Measurements from ENCODE around the gene RGS8.

The RGS8 gene

DNA sequence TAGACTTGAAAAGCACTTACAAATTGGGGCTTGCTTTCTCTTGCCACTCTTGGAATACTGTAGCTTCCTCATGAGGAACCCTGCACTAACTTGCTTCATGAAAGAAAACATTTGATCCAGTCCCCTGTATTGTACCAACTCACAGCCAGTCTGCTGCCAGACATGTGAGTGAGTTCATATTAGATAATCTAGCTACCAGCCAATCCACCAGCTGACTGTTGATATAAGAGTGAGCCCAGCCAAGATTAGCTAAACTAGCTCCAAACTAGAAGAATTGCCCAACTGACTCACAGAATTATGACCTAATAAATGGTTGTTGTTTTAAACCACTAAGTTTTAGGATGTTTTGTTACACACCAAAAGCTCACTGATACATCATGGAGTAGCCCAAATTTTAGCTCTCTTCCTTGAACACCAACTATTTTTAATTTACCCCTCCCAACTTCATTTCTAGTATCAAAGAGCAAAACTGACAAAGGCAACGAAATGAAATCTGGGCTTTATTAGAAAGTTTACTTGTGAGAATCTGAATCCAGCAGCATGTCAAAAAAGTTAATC lies 6.6 kb upstream of the RGS8 start:
- in situ Hi-C loops (cut with HindIII; ENCODE audit: low pct_unique_long_range_greater_than_20kb, low sequenced_read_pairs): no loop called here
- DNase-seq (ENCODE audit: low read depth in 1 of 2, low spot score in 1 of 2): no peak
- TF ChIP-seq JUND (IDR thresholded peaks at IDR 0.05; ENCODE audit: low read depth): no peak

DNA sequence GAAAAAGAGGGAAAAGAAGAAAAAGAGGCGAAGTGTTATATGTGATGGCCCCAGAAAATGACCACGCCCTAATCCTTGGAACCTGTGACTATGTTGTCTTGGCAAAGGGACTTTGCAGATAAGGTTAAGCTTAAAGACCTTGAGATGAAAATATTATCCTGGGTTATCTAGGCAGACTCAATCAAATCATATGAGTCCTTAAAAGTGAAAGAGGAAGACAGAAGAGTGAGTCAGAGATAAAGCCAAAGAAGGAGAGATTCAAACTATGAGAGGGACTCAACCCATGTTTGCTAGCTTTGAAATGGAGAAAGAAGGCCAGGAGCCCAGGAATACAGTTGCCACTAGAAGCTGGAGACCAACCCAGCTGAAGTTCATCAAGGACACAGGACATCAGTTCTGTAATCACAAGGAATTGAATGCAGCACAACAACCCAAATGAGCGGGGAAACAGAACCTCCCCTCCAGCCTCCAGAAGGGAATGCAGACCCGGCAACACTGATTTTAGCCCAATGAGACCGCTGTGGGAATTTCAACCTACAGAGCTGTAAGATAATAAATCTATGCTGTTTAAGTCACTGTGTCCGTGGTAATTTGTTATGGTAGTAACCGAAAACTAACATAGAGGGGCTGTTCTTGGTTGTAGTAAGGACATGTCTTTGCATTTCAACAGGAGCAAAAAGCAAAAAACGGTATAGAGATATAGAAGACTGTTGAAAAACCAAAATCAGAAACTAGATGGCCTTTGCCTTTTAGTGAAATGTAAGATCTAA lies 4.2 kb upstream of the RGS8 start:
- no peak for TF ChIP-seq JUND (IDR thresholded peaks at IDR 0.05; ENCODE audit: low read depth)

DNA sequence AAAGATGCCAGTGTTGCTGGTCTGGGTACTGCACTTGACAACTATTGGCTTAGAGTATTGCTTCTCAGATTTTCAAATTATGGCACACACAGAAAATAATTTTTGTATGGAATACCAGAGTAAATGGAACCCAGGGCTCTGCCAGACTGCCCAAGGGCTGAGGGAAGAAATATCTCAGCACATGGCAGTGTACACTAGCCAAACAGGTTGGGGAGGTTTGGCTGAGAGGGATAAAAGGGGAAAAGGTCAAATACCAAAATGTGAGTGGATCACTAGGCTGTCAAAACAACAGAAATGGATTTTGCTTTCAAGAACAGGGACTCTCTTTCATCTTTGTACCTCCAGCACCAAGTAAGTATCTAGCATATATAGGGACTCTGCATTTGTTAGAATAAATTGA lies 3.0 kb upstream of the RGS8 start:
- TF ChIP-seq JUND (IDR thresholded peaks at IDR 0.05; ENCODE audit: low read depth): no peak
- in situ Hi-C loops (cut with HindIII; ENCODE audit: low pct_unique_long_range_greater_than_20kb, low sequenced_read_pairs): no loop called here
- peak; percentile 31 to 79 for DNase-seq (ENCODE audit: low read depth in 1 of 2, low spot score in 1 of 2)

More for the DNA sequence above, 4.2 kb upstream of the RGS8 start:
- in situ Hi-C loops (cut with HindIII; ENCODE audit: low pct_unique_long_range_greater_than_20kb, low sequenced_read_pairs): no loop called here
- DNase-seq (ENCODE audit: low read depth in 1 of 2, low spot score in 1 of 2): no peak

DNA sequence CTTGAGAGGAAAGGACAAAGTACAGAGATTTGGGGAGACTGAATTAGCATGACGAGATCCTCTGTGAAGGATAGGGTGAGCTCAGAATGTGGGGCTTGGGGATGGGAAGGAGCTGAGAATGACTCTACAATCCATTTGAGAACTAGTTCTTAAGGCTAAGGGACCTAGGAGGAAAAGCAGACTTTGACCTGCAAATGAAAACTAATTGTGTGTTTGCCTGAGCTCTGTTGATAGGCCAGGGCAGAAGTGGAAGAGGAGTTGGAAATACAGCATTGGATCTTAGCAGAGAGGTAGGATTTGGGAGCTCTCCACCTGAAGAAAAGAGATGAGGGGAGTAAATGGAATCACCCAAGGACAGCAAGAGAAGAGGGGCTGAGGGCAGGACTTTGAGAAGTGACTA lies 2.1 kb upstream of the RGS8 start:
- no peak for TF ChIP-seq JUND (IDR thresholded peaks at IDR 0.05; ENCODE audit: low read depth)
- DNase-seq (ENCODE audit: low read depth in 1 of 2, low spot score in 1 of 2): no peak
- in situ Hi-C loops (cut with HindIII; ENCODE audit: low pct_unique_long_range_greater_than_20kb, low sequenced_read_pairs): no loop called here

DNA sequence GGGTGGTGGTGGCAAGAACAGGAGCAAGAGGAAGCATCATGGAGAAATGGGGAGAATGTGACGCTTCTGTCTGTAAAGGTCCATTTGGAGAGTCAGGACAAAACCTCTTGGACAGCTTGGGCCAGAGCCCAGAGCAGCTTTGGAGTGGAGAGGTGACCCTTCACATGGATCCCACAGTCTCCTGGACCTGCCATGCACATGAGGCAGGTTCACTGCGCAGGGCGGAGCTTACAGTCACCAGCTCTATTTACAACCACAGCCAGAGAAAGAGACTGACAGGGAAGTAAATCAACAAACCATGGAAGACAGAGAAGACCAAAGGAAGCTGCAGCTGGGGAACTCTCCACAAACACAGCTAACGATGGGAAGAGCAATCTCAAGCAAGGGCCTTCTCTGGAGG lies 828 bp upstream of the RGS8 start:
- no peak for TF ChIP-seq JUND (IDR thresholded peaks at IDR 0.05; ENCODE audit: low read depth)
- no peak for DNase-seq (ENCODE audit: low read depth in 1 of 2, low spot score in 1 of 2)
- in situ Hi-C loops (cut with HindIII; ENCODE audit: low pct_unique_long_range_greater_than_20kb, low sequenced_read_pairs): no loop called here

DNA sequence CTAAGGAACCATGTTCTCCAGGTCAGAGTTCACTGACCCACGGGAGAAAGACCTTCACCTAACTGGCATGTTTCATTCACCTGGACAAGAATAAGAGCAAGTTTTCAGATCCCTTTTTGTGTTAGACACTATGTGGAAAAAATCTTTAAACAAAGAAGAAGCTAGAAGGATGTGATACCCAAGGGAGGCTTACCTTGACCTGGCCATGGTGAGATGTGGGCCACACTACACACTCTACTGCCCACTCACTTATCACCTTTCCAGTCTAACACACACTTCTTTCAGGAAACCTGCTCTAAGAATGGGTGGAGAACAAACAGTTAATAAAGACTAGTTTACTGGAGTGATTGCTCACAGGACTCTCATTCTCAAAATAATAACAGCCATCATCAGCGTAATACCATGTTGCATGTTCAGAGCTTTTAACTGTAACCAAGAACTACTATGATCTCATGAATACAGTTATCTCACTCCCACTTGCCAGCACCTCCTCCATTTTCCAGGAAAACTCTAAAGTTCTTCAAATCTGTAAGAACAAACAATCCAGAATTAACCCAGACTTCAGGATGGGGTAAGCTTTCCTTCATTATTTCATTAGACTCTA lies 1.4 kb downstream of the RGS8 start:
- no peak for DNase-seq (ENCODE audit: low read depth in 1 of 2, low spot score in 1 of 2)
- no peak for TF ChIP-seq JUND (IDR thresholded peaks at IDR 0.05; ENCODE audit: low read depth)
- in situ Hi-C loops (cut with HindIII; ENCODE audit: low pct_unique_long_range_greater_than_20kb, low sequenced_read_pairs): no loop called here

DNA sequence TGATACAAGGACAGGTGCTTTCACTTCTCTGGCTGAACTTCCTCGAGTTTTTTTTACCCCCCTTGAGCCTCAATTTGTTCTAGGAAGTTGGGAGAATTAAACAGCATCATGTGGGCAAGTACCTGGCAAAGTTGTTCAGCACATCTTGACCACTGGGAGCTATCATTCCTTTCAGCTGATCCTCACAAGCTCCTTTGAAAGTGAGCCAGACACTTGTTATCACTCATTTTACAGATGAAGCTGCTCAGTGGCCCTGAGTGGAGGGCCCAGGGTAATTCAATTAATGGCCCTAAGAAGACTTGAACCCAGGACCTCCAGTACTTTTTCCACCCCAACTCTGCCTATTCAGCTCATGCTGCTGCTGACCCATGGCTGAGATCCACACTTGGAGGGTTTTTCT lies 2.0 kb downstream of the RGS8 start:
- in situ Hi-C loops (cut with HindIII; ENCODE audit: low pct_unique_long_range_greater_than_20kb, low sequenced_read_pairs): no loop called here
- no peak for TF ChIP-seq JUND (IDR thresholded peaks at IDR 0.05; ENCODE audit: low read depth)
- no peak for DNase-seq (ENCODE audit: low read depth in 1 of 2, low spot score in 1 of 2)

DNA sequence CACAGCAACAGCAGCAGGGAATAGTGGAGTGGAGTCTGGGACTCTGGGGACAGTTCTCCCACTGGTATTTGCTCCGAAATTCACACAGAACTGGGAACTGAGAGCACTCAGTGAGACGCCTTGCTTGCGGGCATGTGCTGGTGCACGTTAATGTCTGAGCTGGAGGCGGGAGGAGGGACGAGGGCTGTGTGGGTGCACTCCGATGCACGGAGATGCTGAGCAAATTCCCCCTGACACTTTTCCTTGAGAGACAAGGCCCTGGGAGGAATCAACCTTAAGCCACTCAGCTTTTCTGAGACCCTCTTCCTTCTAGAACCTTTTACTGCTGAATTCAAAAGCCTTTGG lies 2.8 kb downstream of the RGS8 start:
- no peak for DNase-seq (ENCODE audit: low read depth in 1 of 2, low spot score in 1 of 2)
- in situ Hi-C loops (cut with HindIII; ENCODE audit: low pct_unique_long_range_greater_than_20kb, low sequenced_read_pairs): no loop called here
- no peak for TF ChIP-seq JUND (IDR thresholded peaks at IDR 0.05; ENCODE audit: low read depth)

DNA sequence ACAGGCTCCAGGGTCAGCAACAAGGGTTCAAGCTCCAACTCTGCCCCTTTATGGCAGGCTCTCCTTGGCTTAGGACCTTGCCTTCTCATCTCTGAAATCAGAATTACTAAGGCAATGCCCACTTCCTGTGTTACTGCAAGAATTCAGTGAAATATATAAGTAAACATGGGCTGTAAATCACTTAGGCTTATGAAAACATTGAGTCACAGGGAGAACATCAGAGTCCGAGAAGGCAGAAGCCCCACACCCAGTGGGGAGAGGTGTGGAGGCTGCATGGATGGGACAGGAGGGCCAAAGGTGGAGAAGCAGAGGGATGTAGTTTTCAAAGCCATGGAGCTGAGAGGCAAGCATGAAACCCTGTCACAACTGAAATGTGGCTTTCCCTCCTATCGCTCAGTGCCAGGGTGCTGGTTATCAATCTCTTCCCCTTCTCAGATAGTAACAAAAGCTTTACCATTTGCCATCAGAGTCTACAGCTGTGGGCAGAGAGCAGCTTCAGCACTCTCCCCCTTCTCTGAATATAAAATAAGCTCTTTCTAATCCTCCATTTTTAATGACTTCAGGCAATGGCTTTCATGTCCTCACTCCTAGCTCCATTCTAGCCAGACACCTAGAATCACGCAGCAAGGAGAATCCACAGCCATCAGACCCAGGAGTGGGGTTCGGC lies 3.4 kb downstream of the RGS8 start:
- in situ Hi-C loops (cut with HindIII; ENCODE audit: low pct_unique_long_range_greater_than_20kb, low sequenced_read_pairs): no loop called here
- no peak for DNase-seq (ENCODE audit: low read depth in 1 of 2, low spot score in 1 of 2)
- TF ChIP-seq JUND (IDR thresholded peaks at IDR 0.05; ENCODE audit: low read depth): no peak

DNA sequence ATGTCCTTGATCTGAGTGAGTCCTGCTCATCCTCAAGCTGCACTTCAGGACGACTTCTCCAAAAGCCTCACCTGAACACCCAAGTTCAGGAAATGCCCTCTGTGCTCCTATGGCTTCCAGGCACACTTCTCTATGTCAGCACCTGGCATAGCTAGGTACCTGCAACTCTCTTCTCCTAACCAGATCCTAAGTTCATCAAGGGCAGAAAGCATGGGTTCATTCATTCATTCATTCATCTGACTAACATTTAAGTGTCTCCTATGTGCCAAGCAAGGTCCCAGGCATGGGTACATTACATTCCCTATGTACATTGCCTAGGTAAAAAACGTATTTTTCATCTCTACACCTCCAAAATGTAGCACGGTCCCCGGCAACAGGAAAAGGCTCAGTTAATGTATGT lies 4.0 kb downstream of the RGS8 start:
- in situ Hi-C loops (cut with HindIII; ENCODE audit: low pct_unique_long_range_greater_than_20kb, low sequenced_read_pairs): no loop called here
- no peak for TF ChIP-seq JUND (IDR thresholded peaks at IDR 0.05; ENCODE audit: low read depth)
- DNase-seq (ENCODE audit: low read depth in 1 of 2, low spot score in 1 of 2): no peak

DNA sequence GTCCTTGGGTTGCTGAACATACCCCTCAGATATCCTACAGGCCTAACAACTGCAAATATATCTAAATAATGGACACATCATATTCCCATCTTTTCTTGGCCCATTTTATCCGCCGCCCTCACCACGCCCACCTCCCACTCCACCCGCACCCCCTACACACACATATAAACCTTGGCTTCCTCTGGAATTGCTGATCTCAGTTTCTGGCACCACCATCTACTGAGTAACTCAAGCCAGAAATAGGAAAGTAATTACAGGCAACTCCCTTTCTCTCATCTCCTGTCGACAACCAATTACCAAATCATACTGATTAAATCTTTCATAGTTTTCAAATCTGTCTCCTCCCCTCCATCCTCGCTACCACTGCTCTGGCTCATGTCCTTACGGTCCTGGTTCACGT lies 4.7 kb downstream of the RGS8 start:
- in situ Hi-C loops (cut with HindIII; ENCODE audit: low pct_unique_long_range_greater_than_20kb, low sequenced_read_pairs): no loop called here
- TF ChIP-seq JUND (IDR thresholded peaks at IDR 0.05; ENCODE audit: low read depth): no peak
- DNase-seq (ENCODE audit: low read depth in 1 of 2, low spot score in 1 of 2): no peak

DNA sequence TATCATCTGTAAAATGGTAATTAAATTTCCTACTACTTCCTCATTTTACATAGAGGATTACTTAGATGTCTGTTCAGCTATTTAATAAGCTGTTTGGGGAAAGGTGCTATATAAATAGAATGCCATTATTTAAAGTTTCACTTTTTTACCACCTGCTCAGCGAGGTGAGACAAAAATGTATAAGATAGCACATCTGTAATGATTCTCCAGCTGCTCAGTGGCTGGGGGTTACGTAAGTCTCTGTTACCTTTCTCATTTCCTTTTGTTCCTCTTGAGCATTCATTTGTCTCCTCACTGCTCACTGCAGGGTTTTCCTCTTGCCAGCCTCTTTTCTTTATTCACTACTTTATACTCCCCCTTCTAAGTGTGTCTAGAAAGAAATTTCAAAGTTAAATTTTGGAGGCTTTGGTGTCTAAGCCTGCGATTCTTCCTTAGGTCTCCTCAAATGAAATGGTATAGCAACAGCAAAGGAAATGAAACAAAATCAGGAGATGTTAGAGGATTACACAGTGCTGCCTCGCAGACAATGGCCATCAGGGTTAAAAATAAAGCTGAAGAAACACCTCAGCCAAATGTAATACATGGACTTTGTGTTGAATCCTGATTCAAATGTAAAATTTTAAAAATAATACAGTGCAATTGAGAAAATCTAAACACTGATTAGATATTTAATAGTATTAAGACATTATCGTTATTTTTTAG lies 6.8 kb downstream of the RGS8 start:
- DNase-seq (ENCODE audit: low read depth in 1 of 2, low spot score in 1 of 2): no peak
- no peak for TF ChIP-seq JUND (IDR thresholded peaks at IDR 0.05; ENCODE audit: low read depth)
- in situ Hi-C loops (cut with HindIII; ENCODE audit: low pct_unique_long_range_greater_than_20kb, low sequenced_read_pairs): no loop called here

DNA sequence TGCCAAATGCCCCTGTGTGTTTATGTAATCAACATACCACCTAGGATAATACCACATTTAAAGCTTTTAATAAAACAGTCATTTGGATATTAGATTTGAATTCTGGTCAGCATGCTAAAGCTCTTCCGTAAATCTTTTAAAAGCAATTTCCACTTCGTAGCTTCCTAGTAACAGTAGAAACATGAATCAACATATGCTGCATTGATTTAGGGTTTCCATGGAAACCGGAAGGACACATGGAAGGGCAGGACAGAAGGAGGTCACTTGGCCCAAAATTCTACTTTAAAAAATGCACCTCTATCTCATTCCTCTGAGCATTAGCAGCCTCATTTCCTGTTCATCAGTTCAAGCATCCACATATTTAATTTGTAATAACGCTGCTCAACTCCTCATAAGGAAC lies 8.1 kb downstream of the RGS8 start:
- in situ Hi-C loops (cut with HindIII; ENCODE audit: low pct_unique_long_range_greater_than_20kb, low sequenced_read_pairs): no loop called here
- TF ChIP-seq JUND (IDR thresholded peaks at IDR 0.05; ENCODE audit: low read depth): no peak
- no peak for DNase-seq (ENCODE audit: low read depth in 1 of 2, low spot score in 1 of 2)

Data from T47D (cell line).